ENCODE data around the gene NHS. TPM values are rescaled to one million over a fixed set of nuclear protein-coding genes. Genes with fewer than 3 reads are reported as not detected.
"Not testable (repeated sequence)": the region's sequence is repeated elsewhere in the genome, so short reads cannot be mapped to it uniquely, and the experiment has no call there.

The NHS gene
- total RNA-seq, 1 experiment from 2014 or later: 0.10 TPM

GRCh38 chrX:17431171-17431570, 56.2 kb downstream of the NHS start:
- no peak overlapping the region for H3K4me3 ChIP-seq
- no peaks in the 10 kb centered on the region for H3K9me3 ChIP-seq
- H3K27me3 ChIP-seq: no peaks in the 10 kb centered on the region
- no peak for DNase-seq
- no peaks in the 10 kb centered on the region for H3K36me3 ChIP-seq

DNA sequence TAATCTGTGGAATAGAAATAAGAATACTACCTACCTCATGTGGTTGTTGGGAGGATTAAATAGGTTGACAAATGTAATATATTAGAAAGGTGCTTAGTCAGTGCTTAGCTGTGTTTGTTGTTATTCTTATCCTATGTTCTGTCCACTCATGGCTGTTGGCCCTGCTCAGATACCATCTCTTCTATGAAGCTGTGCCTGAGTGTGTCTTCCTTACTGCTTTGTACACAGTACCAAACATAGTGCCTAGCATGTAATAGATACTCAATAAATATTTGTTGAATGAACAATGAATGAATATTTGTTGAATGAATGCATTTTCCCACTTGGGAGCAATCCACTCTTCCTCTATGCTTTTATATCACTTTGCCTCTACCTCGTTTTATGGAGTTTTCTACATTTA, 57.2 kb downstream of the NHS start:
- Histone ChIP-seq H3K27me3 (no peaks in the 10 kb centered on the region), H3K9me3 (no peaks in the 10 kb centered on the region), H3K4me3 (no peak overlapping the region), H3K36me3 (no peaks in the 10 kb centered on the region)
- DNase-seq: no peak

DNA sequence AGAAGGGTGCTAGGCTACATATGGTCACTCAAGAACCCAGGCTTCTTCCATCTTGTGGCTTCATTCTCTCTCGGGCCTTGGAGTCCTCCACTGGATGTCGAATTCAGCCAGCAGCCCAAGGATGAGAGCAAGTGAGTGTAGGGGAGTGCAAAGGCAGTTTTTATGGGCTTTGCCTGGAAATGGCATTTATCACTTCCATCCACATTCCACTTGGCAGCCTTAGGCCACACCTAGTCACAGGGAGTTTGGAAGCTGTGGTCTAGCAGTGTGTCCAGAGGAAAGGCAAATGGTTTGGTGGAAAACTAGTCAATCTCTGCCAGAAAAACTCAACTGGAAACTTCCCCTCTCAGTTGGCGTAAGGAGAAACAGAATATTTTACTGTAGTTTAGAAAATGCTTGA, 59.0 kb downstream of the NHS start:
- H3K9me3 ChIP-seq: no peaks in the 10 kb centered on the region
- no peaks in the 10 kb centered on the region for H3K27me3 ChIP-seq
- no peaks in the 10 kb centered on the region for H3K36me3 ChIP-seq
- DNase-seq: no peak
- no peak overlapping the region for H3K4me3 ChIP-seq

DNA sequence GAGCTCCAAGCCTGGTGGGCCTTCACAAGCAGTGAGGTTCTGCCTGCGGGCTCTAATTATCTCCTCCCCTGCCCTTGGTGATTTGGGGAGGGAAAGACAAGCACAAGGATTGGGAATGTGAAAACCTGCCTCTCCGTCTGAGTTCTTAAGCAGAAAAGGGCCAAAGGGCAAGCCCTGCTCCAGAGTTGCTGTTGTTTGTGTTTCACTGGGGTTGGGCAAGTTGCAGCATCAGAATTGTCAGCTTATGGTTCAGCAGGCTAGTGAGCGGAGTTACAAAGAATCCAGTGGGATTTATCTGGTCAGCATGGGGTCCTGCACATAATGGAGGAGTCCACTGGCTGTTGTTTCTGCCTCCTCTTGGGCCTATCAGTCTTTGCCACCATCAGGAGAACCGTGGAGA, 60.5 kb downstream of the NHS start:
- no peak for DNase-seq
- Histone ChIP-seq H3K9me3 (no peaks in the 10 kb centered on the region), H3K36me3 (no peaks in the 10 kb centered on the region), H3K27me3 (no peaks in the 10 kb centered on the region), H3K4me3 (no peak overlapping the region)

DNA sequence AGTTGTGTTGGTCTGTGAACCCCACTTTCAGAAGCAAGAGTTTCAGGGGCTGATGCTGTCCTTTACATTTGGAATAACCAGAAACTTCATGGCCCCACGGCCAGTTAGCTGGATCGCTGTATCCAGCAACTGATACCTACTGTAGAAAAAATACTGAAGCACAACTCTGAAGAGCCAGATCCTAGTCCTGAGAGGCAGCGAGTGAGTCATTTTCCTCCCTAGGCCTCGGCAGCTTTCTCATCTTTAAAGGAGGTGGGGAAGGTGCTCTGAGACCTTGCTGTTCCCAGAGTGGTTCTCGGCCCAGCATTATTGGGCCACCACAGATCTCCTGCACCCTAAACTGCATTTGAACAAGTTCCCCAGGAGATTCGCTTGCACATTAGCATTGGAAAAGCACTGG, 63.2 kb downstream of the NHS start:
- H3K9me3 ChIP-seq: no peaks in the 10 kb centered on the region
- H3K36me3 ChIP-seq: no peaks in the 10 kb centered on the region
- H3K4me3 ChIP-seq: no peak overlapping the region
- H3K27me3 ChIP-seq: no peaks in the 10 kb centered on the region
- DNase-seq: no peak

GRCh38 chrX:17440258-17440657, 65.3 kb downstream of the NHS start:
- no peak overlapping the region for H3K4me3 ChIP-seq
- no peak for DNase-seq

DNA sequence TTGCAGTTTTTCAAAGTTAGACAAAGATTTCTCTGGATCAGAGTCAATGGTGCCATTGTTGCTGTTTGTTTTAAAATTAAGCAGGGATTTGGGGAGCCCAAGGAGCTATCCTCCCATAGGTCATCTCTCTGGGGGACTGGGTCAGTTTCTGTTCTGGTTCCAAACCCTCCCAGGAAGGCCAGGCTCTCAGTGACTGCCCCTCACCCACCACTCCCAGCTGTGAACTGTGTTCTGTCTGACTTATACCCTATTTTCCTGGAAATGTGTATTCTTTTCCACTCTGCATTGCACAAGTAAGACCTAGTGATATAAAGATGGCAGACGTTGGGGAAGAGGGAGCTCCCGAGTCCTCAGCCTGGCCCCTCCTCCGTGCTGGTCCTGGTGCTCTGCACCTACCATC, 65.8 kb downstream of the NHS start:
- H3K4me3 ChIP-seq: no peak overlapping the region
- no peaks in the 10 kb centered on the region for H3K27me3 ChIP-seq
- H3K36me3 ChIP-seq: no peaks in the 10 kb centered on the region
- H3K9me3 ChIP-seq: no peaks in the 10 kb centered on the region
- DNase-seq: no peak

More at GRCh38 chrX:17440258-17440657, 65.3 kb downstream of the NHS start:
- H3K36me3 ChIP-seq: no peaks in the 10 kb centered on the region
- H3K9me3 ChIP-seq: no peaks in the 10 kb centered on the region
- no peaks in the 10 kb centered on the region for H3K27me3 ChIP-seq

- Histone ChIP-seq H3K4me3 (no peak overlapping the region), H3K36me3 (no peaks in the 10 kb centered on the region), H3K9me3 (no peaks in the 10 kb centered on the region), H3K27me3 (no peaks in the 10 kb centered on the region)
- peak; percentile 70 for DNase-seq
Measured at GRCh38 chrX:17441965-17442364, 67.0 kb downstream of the NHS start.

GRCh38 chrX:17442898-17443297, 67.9 kb downstream of the NHS start:
- DNase-seq: peak; percentile 3
- H3K4me3 ChIP-seq: no peak overlapping the region
- H3K27me3 ChIP-seq: no peaks in the 10 kb centered on the region
- H3K9me3 ChIP-seq: no peaks in the 10 kb centered on the region
- H3K36me3 ChIP-seq: no peaks in the 10 kb centered on the region

DNA sequence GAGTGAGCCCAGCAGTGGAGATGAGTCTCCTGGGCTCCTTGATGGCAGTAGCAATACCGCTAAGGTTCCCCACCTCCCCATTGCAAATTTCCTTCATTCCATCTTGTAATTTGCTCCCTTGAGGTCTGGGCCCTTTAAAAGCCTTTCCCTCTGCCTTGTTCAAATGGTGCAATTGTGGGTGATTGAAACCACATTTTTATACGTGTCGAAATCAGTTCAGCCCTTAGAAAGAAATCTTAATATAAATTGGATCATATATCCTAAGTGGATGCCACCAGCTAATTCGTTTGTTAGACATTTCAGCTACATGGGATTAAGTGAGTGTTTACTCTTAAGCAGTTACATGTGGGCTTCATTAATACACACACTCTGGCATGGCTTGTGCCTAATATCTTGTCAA, 68.6 kb downstream of the NHS start:
- Histone ChIP-seq H3K4me3 (no peak overlapping the region), H3K27me3 (no peaks in the 10 kb centered on the region), H3K36me3 (no peaks in the 10 kb centered on the region), H3K9me3 (no peaks in the 10 kb centered on the region)
- DNase-seq: no peak

DNA sequence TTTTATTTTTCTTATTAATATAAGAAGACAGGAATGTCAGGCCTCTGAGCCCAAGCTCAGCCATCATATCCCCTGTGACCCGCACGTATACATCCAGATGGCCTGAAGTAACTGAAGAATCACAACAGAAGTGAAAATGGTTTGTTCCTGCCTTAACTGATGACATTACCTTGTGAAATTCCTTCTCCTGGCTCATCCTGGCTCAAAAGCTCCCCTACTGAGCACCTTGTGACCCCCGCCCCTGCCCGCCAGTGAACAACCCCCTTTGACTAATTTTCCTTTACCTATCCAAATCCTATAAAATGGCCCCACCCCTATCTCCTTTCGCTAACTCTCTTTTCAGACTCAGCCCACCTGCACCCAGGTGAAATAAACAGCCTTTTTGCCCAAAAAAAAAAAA, 71.3 kb downstream of the NHS start:
- H3K36me3 ChIP-seq, H3K9me3 ChIP-seq, H3K4me3 ChIP-seq, DNase-seq, H3K27me3 ChIP-seq: not testable (repeated sequence)

DNA sequence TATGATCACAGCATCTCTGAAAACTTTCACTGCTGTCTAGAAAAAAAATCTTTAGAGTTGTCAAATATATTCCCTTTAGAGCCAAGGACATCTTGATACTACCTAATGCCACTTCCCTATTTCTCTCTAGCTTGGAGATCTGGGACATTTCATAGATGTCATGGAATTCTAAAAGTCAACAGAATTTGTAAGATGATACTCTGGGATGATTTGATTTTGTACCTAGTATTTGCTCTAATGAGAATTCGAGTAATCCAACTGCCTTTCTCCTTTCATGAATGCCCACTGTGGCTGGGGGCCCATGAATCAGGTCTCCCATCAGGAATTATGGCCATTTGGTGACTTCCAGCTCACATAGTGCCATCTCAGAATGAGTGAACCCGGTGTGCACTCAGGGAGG, 73.2 kb downstream of the NHS start:
- H3K36me3 ChIP-seq: no peaks in the 10 kb centered on the region
- no peaks in the 10 kb centered on the region for H3K27me3 ChIP-seq
- no peak for DNase-seq
- H3K9me3 ChIP-seq: no peaks in the 10 kb centered on the region
- H3K4me3 ChIP-seq: no peak overlapping the region

DNA sequence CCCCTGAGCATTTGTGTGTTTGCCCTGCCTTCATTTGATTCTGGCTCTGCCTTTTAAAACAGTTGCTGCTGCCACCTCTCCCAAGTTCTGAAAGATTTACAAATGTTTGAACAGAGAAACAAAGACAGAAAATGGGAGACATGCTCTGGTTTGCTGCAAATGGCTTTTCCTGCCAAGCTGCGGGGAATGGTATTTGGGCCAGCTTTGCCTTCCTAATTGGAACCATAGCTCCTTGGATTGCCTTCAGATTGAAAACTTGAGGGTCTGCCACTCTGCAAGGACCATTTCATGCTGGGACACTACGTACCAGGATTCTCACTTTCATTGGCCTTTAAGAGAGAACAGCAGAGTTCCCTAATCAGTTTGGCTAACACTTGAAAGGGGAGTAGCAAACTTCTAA, 74.9 kb downstream of the NHS start:
- no peak overlapping the region for H3K4me3 ChIP-seq
- no peak for DNase-seq
- H3K9me3 ChIP-seq: no peaks in the 10 kb centered on the region
- H3K27me3 ChIP-seq: no peaks in the 10 kb centered on the region
- no peaks in the 10 kb centered on the region for H3K36me3 ChIP-seq

GRCh38 chrX:17453788-17454187, 78.8 kb downstream of the NHS start:
- no peaks in the 10 kb centered on the region for H3K9me3 ChIP-seq
- no peaks in the 10 kb centered on the region for H3K27me3 ChIP-seq
- no peak for DNase-seq
- no peak overlapping the region for H3K4me3 ChIP-seq
- H3K36me3 ChIP-seq: no peaks in the 10 kb centered on the region

GRCh38 chrX:17456526-17456925, 81.5 kb downstream of the NHS start:
- Histone ChIP-seq H3K27me3 (no peaks in the 10 kb centered on the region), H3K9me3 (no peaks in the 10 kb centered on the region)

GRCh38 chrX:17459008-17459611, 84.1 kb downstream of the NHS start:
- H3K9me3 ChIP-seq: no peaks in the 10 kb centered on the region
- H3K27me3 ChIP-seq: no peaks in the 10 kb centered on the region
- no peaks in the 10 kb centered on the region for H3K36me3 ChIP-seq
- DNase-seq: peak; percentile 56
- no peak overlapping the region for H3K4me3 ChIP-seq

More at GRCh38 chrX:17456526-17456925, 81.5 kb downstream of the NHS start:
- DNase-seq: no peak
- H3K4me3 ChIP-seq: no peak overlapping the region
- H3K36me3 ChIP-seq: no peaks in the 10 kb centered on the region

GRCh38 chrX:17459661-17460060, 84.7 kb downstream of the NHS start:
- DNase-seq: peak; percentile 42
- Histone ChIP-seq H3K36me3 (no peaks in the 10 kb centered on the region), H3K9me3 (no peaks in the 10 kb centered on the region), H3K27me3 (no peaks in the 10 kb centered on the region), H3K4me3 (no peak overlapping the region)

- no peak overlapping the region for H3K4me3 ChIP-seq
- H3K36me3 ChIP-seq: no peaks in the 10 kb centered on the region
- no peak for DNase-seq
- H3K9me3 ChIP-seq: no peaks in the 10 kb centered on the region
- no peaks in the 10 kb centered on the region for H3K27me3 ChIP-seq
Measured at GRCh38 chrX:17462881-17463280, 87.9 kb downstream of the NHS start.

DNA sequence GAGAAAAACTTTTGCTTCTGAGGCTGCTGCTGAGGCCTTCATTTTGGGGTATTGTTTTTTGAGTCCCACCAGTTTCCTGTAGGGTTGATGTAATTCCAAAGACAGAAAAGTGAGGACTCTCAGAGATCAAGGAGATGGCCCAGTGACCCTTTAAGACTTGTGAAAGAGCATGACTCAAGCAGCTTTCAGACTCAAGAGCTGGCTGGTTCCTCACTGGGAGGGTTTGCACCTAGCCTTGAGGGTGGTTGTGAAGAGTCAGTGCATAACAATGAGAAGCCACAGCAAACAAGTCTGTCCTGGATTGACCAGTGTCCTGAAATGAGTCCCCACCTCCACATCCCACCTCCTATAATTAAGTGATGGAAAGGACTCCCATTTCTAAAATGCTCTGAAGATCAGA, 89.2 kb downstream of the NHS start:
- Histone ChIP-seq H3K27me3 (no peaks in the 10 kb centered on the region), H3K4me3 (no peak overlapping the region), H3K36me3 (no peaks in the 10 kb centered on the region), H3K9me3 (no peaks in the 10 kb centered on the region)
- no peak for DNase-seq

Measured in MG63 (cell line).